ENCODE results near the gene MACROH2A2.
"Not testable (repeated sequence)": the region's sequence is repeated elsewhere in the genome, so short reads cannot be mapped to it uniquely, and the experiment has no call there.

MACROH2A2 gene

GRCh38 chr10:70052462-70053217 is at the start of gene MACROH2A2:
MACROH2A2 (plus strand) TSS chr10:70052846; CDS start chr10:70075659, 22,813 bp downstream.
- peak in 1 of 3 experiments; percentile 15 for DNase-seq (ENCODE audit: low read depth in 2 of 3, low spot score in 2 of 3)

DNA sequence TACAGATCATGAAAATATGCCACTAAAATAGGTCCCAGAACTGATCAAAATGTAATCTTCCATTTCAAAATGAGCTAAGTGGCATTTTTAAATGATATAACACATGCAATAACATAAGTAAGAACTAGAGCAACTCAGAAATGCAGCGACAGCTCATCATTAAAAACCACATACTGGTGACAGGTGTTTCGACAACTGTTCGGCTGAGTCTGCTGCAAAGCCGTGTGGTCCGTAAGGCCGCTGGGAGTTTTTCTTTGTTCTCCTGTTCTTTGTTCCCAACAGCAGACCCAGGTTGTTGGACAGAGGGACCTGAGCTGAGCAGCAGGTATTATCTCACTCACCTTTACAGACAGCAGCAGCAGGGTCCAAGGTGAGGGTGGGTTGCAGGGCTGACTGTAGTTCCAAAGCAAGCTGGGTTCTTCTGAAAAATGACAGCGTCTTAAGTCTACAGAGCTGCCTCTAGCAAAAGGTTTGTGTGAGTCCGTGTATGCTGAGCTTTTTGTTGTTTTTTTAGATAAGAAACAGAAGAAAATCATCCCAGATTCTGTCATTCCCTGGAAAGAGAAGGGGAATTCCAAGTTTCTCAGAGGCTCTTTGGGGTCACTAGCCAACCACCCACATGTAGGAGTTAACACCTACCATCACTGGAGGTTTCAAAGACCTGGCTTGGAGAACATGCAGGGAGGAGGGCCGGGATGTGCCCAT is 45.4 kb upstream of the MACROH2A2 start:
- DNase-seq (ENCODE audit: low read depth in 2 of 3, low spot score in 2 of 3) = no peak

- no peak for DNase-seq (ENCODE audit: low read depth in 2 of 3, low spot score in 2 of 3)
Observed at GRCh38 chr10:70031215-70031614, 21.4 kb upstream of the MACROH2A2 start.

DNA sequence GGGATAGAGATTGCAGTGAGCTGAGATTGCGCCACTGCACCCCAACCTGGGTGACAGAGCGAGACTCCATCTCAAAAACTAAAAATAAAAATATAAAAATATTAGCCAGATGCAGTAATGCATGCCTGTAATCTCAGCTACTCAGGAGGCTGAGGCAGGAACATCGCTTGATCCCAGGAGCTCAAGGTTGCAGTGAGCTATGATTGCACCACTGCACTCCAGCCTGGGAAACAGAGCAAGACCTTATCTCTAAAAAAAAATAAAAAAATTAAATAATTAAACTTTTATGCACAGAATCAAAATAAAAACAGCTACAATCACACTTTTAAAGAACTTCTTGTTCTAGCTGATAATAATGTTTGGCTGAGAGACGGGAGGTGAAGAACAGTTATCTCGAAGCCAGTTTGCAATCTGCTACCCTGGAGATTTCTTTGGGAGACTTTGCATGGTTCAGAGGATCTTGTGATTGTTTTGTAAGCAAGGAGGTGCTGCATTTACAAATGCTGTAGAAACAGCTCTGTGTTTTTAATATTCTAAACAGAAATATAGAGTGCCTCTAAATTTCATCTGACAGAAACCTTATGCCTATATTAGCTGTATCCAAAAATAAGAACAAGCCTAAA is 19.9 kb upstream of the MACROH2A2 start:
- DNase-seq (ENCODE audit: low read depth in 2 of 3, low spot score in 2 of 3) = no peak

DNA sequence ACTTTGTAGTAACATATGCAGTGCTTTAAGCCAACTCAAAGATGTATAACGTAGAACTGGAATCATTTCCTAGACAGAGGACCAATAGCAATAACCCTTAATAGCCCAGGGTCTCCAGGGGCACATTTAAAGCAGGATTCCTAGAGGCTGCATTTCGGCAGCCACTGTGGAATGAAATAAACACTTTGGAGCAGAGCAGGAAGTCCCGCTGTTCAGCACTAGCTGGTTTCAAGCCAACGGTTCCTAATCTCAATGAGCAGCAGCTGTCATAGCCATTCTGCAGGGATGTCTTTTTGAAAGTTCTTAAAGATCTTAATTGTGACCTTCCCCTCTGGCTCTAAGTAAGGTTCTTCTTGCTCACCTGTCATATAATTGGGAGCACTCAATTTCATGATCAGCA is 18.4 kb upstream of the MACROH2A2 start:
- DNase-seq (ENCODE audit: low read depth in 2 of 3, low spot score in 2 of 3) = no peak

GRCh38 chr10:70035531-70035930 is 17.1 kb upstream of the MACROH2A2 start:
- DNase-seq (ENCODE audit: low read depth in 2 of 3, low spot score in 2 of 3) = no peak

- DNase-seq (ENCODE audit: low read depth in 2 of 3, low spot score in 2 of 3) = no peak
Observed at GRCh38 chr10:70038923-70039322, 13.7 kb upstream of the MACROH2A2 start.

- no peak for DNase-seq (ENCODE audit: low read depth in 2 of 3, low spot score in 2 of 3)
Observed at GRCh38 chr10:70041016-70041415, 11.6 kb upstream of the MACROH2A2 start.

GRCh38 chr10:70041739-70042138 is 10.9 kb upstream of the MACROH2A2 start:
- DNase-seq (ENCODE audit: low read depth in 2 of 3, low spot score in 2 of 3) = not testable (repeated sequence)

- DNase-seq (ENCODE audit: low read depth in 2 of 3, low spot score in 2 of 3) = not testable (repeated sequence)
Observed at GRCh38 chr10:70047066-70047465, 5.6 kb upstream of the MACROH2A2 start.

- no peak for DNase-seq (ENCODE audit: low read depth in 2 of 3, low spot score in 2 of 3)
Observed at GRCh38 chr10:70048030-70048723, 4.5 kb upstream of the MACROH2A2 start.

DNA sequence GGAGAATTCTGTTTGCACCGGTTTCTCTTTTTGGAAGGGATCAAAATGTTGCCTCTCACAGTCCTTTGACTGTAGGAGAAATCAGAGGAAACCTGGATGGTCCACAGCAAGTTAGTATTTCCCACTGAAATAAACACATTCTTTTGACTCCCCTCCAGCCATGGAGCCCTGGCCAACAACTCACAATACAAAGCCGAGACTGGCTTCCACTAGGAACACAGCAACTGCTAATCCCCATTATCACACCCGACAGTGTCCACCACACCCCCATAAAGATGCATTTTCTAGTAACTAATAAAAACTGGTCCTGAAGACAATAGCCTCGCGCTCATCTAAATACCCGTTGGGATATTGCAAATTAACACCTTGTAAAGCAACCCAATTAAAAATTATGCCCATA is 798 bp upstream of the MACROH2A2 start:
- no peak for DNase-seq (ENCODE audit: low read depth in 2 of 3, low spot score in 2 of 3)

- peak in 1 of 3 experiments; percentile 1 for DNase-seq (ENCODE audit: low read depth in 2 of 3, low spot score in 2 of 3)
Observed at GRCh38 chr10:70053218-70053840, 683 bp downstream of the MACROH2A2 start.

DNA sequence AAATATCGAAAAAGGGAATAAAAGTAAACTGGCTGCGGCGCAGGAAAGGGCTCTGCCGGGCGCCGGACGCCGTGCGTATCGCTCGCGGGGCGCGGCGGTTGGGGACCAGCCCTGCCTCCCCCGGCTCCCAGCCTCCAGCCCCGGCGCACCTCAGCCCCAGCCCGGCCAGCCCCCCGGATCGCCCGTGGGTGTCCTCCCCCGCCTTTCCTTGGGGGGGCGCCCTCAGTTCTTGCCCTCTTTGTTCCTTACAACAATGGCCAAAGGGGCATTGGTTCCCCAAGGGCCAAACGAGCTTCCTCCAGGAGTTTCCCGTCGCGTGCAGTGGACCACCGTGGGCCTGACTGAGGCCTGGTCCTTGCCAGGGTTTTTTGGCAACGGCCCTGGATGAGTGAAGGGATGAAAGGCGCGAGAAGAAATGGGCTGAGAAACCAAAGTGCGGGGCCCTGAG is 1.2 kb downstream of the MACROH2A2 start:
- peak in 1 of 3 experiments; percentile 9 for DNase-seq (ENCODE audit: low read depth in 2 of 3, low spot score in 2 of 3)

GRCh38 chr10:70054902-70055301 is 2.3 kb downstream of the MACROH2A2 start:
- no peak for DNase-seq (ENCODE audit: low read depth in 2 of 3, low spot score in 2 of 3)

GRCh38 chr10:70055550-70055949 is 2.9 kb downstream of the MACROH2A2 start:
- DNase-seq (ENCODE audit: low read depth in 2 of 3, low spot score in 2 of 3) = no peak

- no peak for DNase-seq (ENCODE audit: low read depth in 2 of 3, low spot score in 2 of 3)
Observed at GRCh38 chr10:70057306-70057705, 4.7 kb downstream of the MACROH2A2 start.

DNA sequence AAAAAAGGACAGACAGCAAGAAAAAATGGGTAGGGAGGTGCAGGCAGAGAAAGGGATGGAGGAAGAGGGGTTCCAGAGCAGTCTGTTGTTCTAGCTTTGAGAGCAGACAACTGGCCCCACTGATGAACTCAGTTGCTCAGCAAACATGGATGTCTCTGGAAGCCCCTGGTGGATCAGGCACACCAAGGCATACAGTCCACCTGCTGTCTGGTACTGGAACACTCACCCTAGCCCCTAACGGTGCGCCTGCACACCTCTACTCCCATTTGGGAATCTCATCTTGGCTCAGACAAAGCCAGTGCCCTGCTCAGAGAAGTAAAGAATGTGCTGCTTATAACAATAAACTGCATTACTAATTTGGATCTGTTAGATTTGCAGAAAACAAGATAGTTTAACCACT is 7.7 kb downstream of the MACROH2A2 start:
- DNase-seq (ENCODE audit: low read depth in 2 of 3, low spot score in 2 of 3) = no peak

DNA sequence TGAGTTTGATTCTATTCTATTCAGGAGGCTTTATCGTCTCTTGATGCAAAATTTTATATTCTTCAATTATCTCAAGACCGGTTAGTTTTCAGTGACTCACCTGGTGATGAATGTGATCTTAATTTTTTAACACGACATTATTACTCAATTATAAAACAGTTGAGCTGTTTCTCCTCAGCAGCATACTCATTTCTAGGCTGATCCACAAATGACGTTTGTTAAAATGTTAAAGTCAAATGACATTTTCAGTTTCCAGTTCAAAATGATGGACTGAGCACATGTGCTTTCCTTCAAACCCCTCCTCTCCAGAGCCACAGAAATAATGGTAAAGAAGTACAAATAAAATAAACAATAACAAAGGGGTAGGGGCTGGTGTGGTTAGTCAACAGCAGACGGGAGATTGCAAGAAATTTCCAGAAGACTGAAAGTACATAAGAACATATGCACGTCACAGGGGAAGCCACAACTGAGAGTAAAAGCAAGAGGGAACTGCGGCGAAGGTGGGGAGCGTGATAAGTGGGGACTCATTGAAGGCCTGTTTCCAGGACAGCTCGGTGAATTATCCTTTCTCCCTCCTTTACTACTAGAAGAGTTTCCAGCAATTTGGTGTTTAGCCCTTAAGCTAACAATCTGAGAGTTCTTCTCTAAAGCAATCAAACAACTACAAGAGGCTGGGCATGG is 10.9 kb downstream of the MACROH2A2 start:
- no peak for DNase-seq (ENCODE audit: low read depth in 2 of 3, low spot score in 2 of 3)

- DNase-seq (ENCODE audit: low read depth in 2 of 3, low spot score in 2 of 3) = no peak
Observed at GRCh38 chr10:70064486-70064885, 11.8 kb downstream of the MACROH2A2 start.
